ENCODE results near the gene SYNE1.
A peak's percentile ranks its signal among the peaks of the same experiment; 100 is the strongest.
"Not testable (repeated sequence)": the region's sequence is repeated elsewhere in the genome, so short reads cannot be mapped to it uniquely, and the experiment has no call there.

The SYNE1 gene

DNA sequence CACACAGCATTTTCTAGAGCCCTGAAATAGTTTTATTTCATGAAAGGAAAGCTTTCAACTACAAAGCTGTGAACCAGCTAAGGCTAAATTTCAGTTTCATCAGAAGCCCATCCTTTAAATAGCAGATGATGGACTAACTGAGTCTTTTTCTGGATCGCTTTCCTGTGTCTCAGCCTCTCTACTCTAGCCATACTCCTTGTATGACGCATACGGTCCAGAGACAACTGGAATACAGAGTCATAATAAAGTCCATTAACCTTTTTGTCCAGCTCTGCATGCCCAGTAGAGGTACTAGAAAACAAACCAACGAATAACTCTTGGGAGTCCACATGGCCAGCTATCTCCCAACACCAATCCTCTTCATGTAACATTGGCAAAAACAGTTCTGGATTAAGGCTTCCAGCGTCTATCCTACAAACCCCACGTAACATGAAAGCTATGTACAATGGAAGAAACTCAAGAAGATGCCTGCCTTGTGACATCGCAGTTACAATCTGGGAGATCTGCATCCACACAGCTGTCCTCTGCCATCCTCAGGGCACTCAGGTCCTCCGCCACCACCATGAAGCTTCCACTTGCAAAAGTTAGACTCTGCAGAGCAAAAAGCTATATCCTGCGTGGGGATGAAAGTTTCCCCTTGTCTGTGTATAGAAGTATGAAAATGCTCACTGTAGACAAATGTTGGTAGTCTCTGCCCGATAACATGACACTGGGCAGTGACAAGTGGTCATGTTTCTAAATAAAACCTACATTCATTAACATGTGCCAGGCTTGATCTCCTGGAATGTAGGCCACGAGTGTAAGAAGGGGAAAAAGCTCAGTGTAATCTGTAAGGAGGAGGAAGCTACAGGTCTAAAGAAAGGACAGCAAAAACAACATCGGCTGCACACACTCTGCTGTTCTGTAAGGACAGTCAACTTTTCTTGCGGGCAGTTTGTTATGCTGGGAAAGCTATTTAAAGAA is 469.2 kb downstream of the SYNE1 start:
- no peak for DNase-seq

DNA sequence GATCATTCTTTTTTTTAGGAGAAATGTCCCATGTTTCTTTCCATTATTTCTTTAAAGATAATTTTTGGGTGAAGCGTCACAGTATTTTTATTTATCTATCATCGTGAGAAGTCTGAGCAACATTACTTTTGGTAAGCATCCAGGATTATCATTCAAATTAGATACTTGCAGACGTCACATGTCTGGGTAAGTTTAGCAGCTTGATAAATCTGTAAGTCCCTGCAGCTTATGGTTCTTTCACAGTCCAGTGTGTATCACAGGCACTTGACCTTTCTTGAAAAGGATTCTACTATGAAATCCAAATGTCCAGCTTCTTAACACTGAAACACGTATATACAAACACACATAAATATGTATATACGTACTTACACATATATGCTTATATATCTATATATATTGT is 470.3 kb downstream of the SYNE1 start:
- DNase-seq = no peak

DNA sequence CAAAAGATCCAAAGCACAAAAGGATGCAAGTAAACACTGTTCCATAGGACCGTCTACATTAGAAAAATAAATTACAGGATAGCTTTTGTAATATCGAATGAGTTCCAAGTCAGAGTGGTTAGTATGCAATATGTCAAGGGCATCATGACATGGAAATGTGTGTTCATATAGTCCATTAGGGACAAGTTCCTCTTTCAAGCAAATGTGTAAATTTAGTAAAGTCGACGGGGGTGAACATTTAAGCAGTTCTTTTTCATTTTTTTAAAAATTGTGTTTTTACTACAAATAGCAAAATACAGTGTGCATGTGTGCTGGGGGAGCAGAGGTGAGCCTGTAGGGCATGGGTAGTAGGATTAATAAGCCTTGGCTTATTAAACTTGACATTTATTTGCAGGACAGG is 470.7 kb downstream of the SYNE1 start:
- no peak for DNase-seq

DNA sequence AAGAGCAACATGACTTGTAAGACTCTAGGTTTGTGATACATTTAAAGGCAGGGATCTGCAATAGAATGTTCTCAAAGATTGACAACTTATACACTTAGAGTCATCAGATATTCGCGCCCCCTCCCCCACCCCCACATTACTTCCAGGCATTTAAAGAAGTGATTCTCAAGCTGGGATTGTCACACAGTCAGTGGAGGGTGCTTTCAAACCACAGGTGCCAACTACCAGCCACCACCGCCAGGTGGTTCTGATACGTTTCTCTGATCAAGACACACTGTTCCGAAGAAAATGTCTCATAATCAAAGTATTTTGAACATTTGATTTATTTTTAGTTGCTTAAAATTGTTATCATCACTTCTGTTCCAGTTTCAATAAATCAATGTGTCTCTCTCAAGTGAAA is 472.2 kb downstream of the SYNE1 start:
- no peak for DNase-seq

DNA sequence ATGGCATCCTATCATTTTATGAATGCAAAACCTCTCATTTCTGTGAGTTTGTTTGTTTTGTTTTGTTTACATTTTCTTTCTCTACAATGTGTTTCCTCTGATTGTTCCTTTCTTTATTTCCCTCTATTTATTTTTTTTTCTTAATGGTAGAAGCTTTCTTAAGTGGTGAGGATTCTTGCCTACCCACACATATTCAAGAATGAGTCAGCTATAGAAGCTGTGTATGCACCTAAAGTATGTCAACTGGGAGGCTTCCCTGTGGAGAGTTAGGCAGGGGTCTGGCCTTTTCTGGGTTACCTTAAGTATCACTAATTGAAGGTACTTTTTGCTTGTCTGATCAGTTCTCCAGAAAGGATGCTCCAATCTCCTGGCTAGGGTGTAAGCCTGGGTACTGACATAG is 475.7 kb downstream of the SYNE1 start:
- DNase-seq = no peak

DNA sequence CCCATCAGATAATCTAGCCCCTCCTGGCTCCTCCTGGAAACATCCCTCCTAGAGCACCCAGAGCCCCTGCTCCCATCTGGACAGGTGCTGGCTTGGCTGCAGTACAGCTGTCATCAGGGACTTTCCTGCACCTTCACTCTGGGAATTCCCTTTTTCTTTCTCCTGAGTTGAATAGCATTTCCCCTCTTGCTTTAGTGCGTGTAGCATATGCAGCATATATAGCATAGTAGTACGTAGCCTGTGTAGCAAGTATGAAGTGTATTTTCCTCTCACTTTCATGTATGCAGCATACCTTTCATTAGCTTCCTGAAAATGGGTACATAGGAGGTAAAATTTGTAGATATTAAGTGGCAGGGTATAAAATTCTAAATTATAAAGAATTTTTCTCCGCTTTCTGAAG is 476.8 kb downstream of the SYNE1 start:
- no peak for DNase-seq

DNA sequence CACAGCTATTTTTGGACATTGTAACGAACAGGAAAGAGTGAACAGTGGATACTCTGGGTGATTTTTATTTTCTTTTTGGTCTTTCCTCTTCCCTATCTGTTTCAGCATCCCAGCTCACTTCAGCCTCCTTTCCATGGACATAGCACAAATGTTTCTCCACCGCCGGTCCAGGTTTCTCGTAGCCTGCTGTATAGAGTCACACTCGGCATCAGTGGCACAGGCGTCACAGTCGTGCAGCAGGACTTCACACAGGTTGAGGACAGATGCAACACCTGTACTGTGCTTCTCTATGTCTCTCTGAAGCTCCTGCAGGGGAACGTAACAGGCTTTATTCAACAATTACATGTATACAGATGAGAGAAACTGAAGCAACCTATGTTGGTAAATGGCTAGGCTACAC is 481.4 kb downstream of the SYNE1 start:
- no peak for DNase-seq

DNA sequence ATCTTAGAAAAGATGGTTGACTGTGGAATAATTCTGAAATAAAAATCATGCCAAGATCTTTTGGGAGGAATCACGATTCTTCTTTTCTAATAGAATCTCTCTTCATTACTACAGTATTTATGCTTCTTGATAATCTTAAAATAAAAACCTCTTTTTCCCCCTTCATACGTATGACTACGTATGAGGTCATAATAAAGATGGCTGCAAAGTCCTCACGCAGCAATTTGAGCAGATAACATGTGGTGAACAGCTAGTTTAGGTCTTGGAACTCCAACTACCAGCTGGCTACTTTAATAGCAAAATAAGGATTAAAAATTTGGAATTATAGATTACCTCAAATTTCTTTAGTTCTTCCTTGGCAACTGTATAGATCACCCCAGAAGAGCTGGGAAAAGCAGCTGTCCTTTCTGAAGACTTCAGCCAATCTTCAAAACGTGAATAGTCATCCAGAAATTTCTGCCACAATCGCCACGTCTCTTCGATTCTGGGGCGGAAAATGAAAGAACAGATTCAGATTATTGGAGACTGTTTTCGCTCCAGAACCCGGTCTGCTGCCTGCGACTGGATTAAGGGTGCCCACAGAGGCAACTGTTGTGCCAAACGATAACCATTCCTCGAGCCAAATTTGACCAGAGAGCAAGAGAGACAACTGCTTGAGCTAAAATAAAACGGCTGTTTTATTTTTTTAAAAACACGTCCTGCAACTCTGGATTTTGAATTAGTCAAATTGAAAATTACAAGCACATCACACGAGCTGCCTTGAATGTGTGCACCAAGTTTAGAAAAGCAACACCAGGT is 482.4 kb downstream of the SYNE1 start:
- DNase-seq = no peak

DNA sequence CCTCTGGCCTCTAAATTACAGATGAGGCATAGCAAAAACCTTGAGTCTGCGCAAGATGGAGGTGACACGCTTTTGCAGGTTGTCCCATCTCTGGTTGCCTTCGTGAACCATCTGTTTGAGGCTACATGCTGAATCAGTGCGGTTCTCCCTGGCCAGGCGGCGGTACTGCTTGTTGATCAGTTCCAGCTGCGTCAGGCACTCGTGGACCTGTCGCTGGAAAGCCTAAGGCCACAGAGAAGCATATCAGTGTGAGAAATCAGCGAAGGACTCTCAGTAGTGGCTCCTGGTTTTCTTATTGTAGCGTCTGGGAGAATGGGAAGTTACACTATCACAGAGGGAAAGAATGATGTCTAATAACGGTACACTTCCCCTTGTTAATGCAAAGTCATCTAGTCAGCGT is 485.2 kb downstream of the SYNE1 start:
- DNase-seq = no peak

DNA sequence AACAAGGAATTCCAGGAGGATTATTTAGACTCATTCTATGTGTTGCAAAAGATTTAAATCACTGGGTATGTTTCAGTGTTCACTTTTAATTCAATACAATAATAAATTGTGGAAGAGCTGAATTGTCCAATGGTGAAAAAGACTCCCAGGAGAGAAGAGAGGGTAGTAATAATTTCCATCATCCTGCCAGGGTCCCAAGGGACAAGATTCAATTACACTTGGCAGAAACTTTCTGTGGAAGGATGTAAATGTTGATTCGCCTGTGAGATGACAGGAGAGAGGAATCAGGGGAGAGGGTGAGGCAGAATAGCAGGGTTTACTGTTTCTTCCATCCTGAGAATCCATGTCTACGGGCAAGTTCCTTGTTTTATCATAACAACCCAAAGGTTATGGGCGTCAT is 487.0 kb downstream of the SYNE1 start:
- DNase-seq = no peak

DNA sequence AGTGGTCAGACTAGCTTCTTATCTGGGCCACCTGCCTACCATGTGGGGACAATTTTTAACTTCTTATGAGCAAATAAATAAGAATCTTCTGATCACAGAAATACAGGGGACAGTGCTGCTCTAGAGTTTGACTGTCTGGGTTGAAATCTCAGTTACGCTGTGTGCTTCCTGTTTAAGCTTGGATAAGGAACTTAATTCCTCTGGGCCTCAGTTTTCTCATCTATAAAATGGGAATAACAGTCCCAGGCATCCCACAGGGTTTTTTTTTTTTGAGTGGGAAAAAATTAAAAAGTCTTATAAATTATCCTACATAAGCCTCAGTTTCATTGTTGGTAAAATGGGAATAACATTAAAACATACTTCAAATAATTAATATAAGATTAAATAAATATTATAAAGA is 488.8 kb downstream of the SYNE1 start:
- no peak for DNase-seq

DNA sequence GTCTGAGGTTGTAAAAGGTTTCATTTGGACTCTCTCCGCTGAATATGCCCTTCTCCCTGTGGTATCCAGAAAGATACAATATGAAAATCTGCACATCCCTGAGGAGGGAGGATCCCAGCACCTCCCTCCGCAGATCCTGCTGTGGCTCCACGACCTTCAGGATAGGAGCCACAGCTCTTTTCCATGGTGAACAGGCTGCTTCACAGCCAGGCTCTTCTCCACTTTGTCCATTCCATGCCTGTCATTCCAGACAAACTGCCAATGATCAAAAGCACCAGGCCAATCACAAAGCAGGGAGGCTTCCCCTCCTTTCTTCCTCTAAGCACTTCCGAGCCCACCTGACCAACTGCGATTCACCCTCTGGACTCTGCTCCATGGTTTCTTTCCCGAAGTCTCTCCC is 489.9 kb downstream of the SYNE1 start:
- no peak for DNase-seq

DNA sequence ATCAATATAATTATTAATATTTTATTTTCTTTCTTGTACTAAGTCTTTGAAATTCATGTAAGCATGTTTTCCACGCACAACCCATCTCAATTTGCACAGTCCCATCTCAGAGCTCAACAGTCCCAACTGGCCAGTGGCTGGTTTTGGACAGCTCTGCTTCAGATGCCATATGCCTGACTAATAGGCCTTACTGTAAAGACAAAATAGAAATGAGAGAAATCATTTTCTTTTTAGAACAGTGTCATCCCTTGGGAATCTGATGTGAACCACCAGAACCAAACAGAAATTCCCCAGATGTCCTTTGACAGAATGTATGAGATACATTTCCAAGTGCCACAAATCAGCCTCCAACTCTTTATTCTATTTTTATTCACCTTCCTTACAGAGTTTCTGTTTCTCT is 490.8 kb downstream of the SYNE1 start:
- no peak for DNase-seq

DNA sequence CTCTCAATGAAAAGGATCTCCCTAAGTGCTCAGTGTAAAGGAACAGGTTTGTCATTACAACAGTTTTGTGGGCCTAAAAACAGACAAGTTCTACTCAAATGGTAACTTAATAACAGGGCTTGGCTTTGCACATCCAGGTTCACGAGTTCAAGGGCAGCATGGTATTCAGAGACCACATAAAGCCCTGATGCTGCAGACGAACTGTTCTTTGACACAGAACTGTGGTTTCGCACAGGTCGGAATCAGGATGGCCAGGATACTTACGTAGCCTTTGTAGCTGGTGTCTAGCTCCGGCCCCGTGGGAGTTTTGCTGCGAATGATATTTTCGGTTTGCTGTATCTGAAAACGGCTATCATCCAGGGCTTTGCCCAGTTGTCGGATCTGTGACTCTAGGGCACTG is 493.8 kb downstream of the SYNE1 start:
- DNase-seq = no peak

DNA sequence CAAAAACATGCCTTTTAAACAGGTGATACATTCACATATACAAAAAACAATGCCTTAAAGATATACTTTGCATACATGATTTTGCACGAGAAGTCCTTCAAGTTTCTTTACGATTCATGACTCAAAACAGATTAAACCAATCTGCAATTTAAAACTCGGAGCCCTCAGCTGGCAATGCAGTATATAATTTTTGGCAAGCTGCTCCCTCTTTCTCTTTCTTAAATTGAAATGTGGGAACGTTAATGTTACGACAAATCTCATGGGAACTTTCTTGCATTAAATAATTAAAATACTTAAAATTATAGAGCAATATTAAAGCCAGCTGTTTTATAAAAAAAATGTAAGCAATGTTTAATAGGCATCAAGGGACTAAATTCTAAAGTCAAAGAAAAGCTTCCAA is 495.1 kb downstream of the SYNE1 start:
- no peak for DNase-seq

DNA sequence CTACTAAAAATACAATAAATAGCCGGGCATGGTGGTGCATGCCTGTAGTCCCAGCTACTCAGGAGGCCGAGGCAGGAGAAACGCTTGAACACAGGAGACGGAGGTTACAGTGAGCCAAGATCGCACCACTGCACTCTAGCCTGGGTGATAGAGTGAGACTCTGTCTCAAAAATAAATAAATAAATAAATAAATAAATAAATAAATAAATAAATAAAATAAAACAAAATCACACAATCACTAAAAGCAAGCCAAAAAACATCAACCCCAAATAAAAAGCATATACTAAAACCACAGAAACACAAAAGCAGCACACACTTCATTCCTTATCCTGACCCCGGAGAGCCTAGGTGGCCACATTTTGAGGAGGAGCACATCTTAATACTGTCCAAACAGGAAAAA is 498.8 kb downstream of the SYNE1 start:
- DNase-seq = not testable (repeated sequence)

DNA sequence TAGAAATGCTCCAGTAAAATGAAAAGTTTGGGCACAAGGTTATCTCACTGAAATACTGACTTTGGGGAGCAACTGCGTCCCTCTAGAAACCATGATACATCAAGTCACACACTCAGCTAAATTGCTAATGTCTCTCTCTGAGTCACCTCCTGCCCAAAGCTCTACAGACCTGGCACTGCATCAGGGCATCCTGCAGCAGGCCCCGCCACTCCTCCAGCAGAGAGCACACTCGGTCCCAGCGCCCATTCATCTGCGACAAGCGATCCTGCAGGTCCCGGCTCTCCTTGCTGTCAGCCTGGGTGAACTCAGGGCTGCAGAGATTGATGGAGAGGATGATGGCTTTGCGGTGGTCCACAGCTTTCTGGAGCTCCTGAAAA is 500.7 kb downstream of the SYNE1 start:
- no peak for DNase-seq

DNA sequence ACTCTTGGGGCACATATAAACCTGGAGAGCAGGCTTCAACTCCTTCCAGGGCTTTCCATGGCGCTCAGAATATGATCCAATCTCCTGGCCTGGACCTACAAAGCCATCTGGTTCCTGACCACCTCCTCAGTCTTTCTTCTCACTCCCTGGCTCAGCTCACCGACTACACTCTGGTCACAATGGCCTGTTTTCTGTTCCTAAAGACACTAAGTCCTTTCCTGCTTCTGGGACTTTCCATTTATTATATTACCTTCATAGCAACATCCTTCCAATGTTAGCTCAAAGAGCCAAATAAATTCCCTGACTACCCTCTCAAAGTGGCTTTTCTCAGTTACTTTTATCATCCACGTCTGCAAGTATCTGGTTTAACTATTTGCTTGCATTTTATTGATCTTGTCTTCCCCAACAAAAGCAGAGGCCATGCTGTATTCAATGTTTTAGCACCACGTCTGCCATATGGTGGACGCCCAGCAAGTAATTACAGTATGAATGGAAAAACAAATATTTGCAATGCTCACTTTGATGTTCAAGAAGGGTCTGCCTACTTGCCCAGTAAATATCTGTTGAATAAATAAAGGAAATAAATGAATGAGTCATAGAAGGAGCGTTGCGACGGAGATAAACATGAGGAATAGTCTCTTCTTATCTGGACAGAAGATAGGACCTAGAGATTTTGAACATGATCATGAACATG is 501.3 kb downstream of the SYNE1 start:
- no peak for DNase-seq

DNA sequence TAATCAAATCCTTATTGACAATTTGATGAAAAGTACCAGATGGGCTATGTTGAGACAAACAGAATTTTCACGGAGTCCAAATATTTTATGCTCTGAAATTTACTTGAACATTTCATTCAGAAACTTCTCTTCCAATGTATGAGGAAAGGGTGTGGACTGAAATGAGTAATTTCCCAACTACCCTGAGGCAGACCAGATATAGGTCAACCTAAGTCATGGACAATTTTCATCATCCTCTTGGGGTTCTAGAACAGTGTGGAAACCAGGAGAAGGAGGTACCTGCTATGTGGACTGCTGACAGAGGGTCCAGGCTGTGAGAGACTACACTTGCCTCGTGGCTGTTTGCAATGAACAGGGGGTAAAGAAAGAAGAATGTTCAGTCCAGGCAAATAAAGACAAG is 506.7 kb downstream of the SYNE1 start:
- DNase-seq = no peak

DNA sequence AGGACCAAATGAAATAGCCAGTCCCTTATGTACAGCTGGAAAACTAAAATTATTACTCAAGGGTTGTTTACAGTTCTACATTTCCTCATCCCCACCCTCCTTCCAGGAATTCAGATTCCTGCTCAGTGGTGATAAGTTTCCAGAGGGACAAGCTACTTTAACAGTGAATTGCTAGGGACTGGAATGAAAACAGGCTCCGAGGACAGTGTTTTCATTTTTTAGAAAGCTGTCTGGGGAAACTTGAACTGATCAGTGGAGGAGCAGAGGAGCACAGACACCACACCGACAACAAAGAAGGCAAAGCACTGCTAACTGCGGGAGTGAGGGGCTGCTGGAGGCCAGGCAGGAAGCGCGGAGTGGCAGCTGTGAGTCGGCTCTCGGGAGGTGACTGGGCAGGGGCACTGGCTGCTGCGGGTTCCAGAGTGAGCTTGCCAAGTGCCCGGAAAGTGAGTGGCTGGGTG is 507.4 kb downstream of the SYNE1 start:
- DNase-seq = no peak

DNA sequence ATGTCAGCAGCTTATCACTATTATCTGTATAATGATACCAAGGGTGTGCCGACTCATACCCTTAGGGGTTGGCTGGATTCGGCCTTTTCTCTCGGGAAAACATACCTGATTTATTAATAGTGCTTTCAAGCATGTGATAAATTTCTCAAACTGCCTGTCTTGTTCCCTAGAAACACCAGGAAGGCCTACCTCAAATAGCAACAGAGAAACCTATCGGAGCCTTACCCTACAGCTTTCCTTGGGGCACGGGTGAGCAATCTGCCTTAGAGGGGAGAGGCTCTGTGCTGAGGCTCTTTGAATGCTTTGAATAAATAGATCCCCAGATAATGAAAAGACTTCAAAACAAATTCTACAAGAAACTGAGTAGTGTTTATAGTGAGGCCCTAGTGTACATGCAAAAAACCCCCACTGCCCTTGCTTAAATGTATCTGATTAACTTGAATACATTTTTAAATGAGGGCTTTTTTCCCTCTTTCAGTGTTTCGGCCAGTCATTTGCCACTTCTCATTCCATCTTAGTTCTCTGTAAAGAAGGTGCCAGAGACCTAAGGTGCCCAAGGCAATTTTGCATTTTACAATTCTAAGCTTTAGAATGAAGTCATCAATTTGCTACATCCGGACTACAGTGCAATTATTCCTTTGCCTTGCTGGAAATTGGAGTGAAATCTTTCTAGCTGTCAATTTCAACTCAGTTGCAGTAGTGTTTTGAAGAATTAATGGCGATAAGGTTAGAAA is 509.6 kb downstream of the SYNE1 start:
- DNase-seq = no peak

DNA sequence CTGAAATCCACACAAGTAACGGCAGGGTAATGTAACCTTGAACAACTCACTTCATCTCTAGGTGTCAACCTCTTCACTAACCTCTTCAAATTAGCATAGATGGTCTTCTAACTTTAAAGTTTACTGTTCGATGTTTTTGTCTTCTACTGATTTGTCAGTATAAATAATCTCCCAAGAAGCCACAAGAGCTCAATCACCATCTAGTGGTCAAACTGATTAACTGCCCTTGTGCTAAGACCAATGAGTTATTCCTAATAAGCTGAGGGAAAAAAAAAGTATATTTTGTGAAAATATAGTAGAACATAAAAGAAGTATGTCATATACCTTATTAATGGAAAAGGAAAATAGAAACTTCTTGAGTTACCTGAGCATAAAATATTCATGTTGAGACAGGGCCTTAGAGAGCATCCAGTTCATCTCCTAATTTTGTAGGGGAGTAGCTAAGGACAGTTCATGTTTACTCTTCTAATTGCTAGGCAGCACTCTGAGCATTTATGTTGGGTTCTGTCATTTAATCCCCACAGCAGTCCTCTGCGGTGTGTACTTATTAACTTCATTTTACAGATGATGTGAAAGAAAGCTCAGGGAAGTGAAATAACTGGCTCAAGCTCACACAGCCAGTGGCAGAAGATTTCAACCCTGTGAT is 512.6 kb downstream of the SYNE1 start:
- DNase-seq = peak; percentile 13
